Keratinocyte (primary cell): ENCODE results near the gene MADCAM1.

Experiments used
- CTCF ChIP-seq, 3 experiments: IDR thresholded peaks in 1 of 3; conservative IDR thresholded peaks in 1 of 3; optimal IDR thresholded peaks in 1 of 3; 2 replicates in 2 of 3; 3 replicates in 1 of 3; pipeline versions ENCODE3 to v1.5.1; 2011; ENCODE audit warnings: low read length in 3 of 3, mild to moderate bottlenecking in 3 of 3, moderate library complexity in 2 of 3, control low read depth in 1 of 3, inconsistent platforms in 1 of 3; ENCODE audit not compliant: insufficient read depth in 2 of 3; ENCODE audit errors: extremely low read depth in 1 of 3
- EZH2 ChIP-seq: IDR thresholded peaks from one replicate; pipeline ENCODE4 v1.6.1; 2012; ENCODE audit warnings: inconsistent platforms, mild to moderate bottlenecking, low read length, moderate library complexity

- TF ChIP-seq CTCF (optimal IDR thresholded peaks at IDR 0.05 in 1 of 3, IDR thresholded peaks at IDR 0.05 in 1 of 3, conservative IDR thresholded peaks at IDR 0.05 in 1 of 3; ENCODE audit: extremely low read depth in 1 of 3, insufficient read depth in 2 of 3, low read length in 3 of 3): no peak
- no peak for TF ChIP-seq EZH2
Measured at GRCh38 chr19:491146-491741, 5.0 kb upstream of the MADCAM1 start.
